ENCODE measurements around the gene GLOD5.

GRCh38 chrX:48818866-48819265, 57.3 kb downstream of the GLOD5 start:
- TF ChIP-seq CTCF (IDR thresholded peaks at IDR 0.05; ENCODE audit: low read depth, low read length): no peak
- TF ChIP-seq EZH2phosphoT487 (IDR thresholded peaks at IDR 0.05; ENCODE audit: low read depth): no peak

All from OCI-LY3 (cell line).